Measurements from ENCODE around the gene MSN.

GRCh38 chrX:65658229-65658628, 9.2 kb upstream of the MSN start:
- TF ChIP-seq CTCF (IDR thresholded peaks at IDR 0.05 in 2 of 3, conservative IDR thresholded peaks at IDR 0.05 in 1 of 3; ENCODE audit: control insufficient read depth in 2 of 3, extremely low read depth in 1 of 3, insufficient read depth in 1 of 3, low read depth in 3 of 3, low read length in 3 of 3) (no peak), JUND (IDR thresholded peaks at IDR 0.05; ENCODE audit: low read depth, low read length) (no peak), TARDBP (IDR thresholded peaks at IDR 0.05; ENCODE audit: borderline replicate concordance) (no peak), SUZ12 (IDR thresholded peaks at IDR 0.05; ENCODE audit: unreplicated experiment) (no peak), RBBP5 (conservative IDR thresholded peaks at IDR 0.05) (no peak), EED (IDR thresholded peaks at IDR 0.05; ENCODE audit: low read depth) (no peak), ZZZ3 (IDR thresholded peaks at IDR 0.05; ENCODE audit: control insufficient read depth, insufficient read length, low read depth) (no peak), FOXK2 (IDR thresholded peaks at IDR 0.05) (no peak), ZNF384 (IDR thresholded peaks at IDR 0.05; ENCODE audit: borderline replicate concordance, low read depth, low read length) (no peak), TAF1 (IDR thresholded peaks at IDR 0.05; ENCODE audit: borderline replicate concordance, low read depth, low read length) (no peak), ATF3 (IDR thresholded peaks at IDR 0.05; ENCODE audit: borderline replicate concordance, extremely low read depth, low read depth, low read length) (no peak), STAT1 (conservative IDR thresholded peaks at IDR 0.05) (no peak)
- TF ChIP-seq, protein P1, sequence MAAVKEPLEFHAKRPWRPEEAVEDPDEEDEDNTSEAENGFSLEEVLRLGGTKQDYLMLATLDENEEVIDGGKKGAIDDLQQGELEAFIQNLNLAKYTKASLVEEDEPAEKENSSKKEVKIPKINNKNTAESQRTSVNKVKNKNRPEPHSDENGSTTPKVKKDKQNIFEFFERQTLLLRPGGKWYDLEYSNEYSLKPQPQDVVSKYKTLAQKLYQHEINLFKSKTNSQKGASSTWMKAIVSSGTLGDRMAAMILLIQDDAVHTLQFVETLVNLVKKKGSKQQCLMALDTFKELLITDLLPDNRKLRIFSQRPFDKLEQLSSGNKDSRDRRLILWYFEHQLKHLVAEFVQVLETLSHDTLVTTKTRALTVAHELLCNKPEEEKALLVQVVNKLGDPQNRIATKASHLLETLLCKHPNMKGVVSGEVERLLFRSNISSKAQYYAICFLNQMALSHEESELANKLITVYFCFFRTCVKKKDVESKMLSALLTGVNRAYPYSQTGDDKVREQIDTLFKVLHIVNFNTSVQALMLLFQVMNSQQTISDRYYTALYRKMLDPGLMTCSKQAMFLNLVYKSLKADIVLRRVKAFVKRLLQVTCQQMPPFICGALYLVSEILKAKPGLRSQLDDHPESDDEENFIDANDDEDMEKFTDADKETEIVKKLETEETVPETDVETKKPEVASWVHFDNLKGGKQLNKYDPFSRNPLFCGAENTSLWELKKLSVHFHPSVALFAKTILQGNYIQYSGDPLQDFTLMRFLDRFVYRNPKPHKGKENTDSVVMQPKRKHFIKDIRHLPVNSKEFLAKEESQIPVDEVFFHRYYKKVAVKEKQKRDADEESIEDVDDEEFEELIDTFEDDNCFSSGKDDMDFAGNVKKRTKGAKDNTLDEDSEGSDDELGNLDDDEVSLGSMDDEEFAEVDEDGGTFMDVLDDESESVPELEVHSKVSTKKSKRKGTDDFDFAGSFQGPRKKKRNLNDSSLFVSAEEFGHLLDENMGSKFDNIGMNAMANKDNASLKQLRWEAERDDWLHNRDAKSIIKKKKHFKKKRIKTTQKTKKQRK (IDR thresholded peaks at IDR 0.05; ENCODE audit: low read depth, low read length) = no peak
- TF ChIP-seq, protein P2, sequence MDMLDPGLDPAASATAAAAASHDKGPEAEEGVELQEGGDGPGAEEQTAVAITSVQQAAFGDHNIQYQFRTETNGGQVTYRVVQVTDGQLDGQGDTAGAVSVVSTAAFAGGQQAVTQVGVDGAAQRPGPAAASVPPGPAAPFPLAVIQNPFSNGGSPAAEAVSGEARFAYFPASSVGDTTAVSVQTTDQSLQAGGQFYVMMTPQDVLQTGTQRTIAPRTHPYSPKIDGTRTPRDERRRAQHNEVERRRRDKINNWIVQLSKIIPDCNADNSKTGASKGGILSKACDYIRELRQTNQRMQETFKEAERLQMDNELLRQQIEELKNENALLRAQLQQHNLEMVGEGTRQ (IDR thresholded peaks at IDR 0.05; ENCODE audit: borderline replicate concordance, low read depth, low read length) = no peak

Measured in GM12878 (cell line).